Calu3 (cell line): Measurements from ENCODE around the gene ZNF212. TPM values are rescaled to one million over a fixed set of nuclear protein-coding genes. Genes with fewer than 3 reads are reported as not detected.

Experiments used
- BruUV-seq: library from RNA; stranded (reverse); fragments of 400-500 nt; replicated peaks from 2 replicates; lab custom pipeline; 2021; lab: Mats Ljungman, UMichigan
- CTCF ChIA-PET: fragments of 300-600 bp; sonication (Branson Sonifier 250); formaldehyde crosslinking; loops from one replicate; lab custom pipeline; 2022; ENCODE audit warnings: antibody characterized with exemption; lab: Charles Lee
- DNase-seq: peaks from one replicate; pipeline ENCODE4 v3.0.0; 2022
- H3K27ac Mint-ChIP-seq: one replicate; pipeline ENCODE4 v1.8.0; 2022; ENCODE audit warnings: mixed read lengths; ENCODE audit not compliant: unreplicated experiment
- H3K27me3 Mint-ChIP-seq: one replicate; pipeline ENCODE4 v1.8.0; 2022; ENCODE audit warnings: mixed read lengths; ENCODE audit not compliant: unreplicated experiment
- H3K36me3 Mint-ChIP-seq: one replicate; pipeline ENCODE4 v1.8.0; 2022; ENCODE audit warnings: mild to moderate bottlenecking, moderate library complexity, mixed read lengths; ENCODE audit not compliant: insufficient read depth, unreplicated experiment
- H3K4me1 Mint-ChIP-seq: one replicate; pipeline ENCODE4 v1.8.0; 2022; ENCODE audit warnings: mild to moderate bottlenecking, low read depth, mixed read lengths; ENCODE audit not compliant: unreplicated experiment
- H3K4me3 Mint-ChIP-seq: one replicate; pipeline ENCODE4 v1.8.0; 2022; ENCODE audit warnings: mild to moderate bottlenecking, low read depth, moderate library complexity, mixed read lengths; ENCODE audit not compliant: unreplicated experiment
- H3K9me3 Mint-ChIP-seq: one replicate; pipeline ENCODE4 v1.8.0; 2022; ENCODE audit warnings: low read depth, mixed read lengths; ENCODE audit not compliant: unreplicated experiment
- CTCF ChIP-seq: fragments of 200-600 bp; IDR thresholded peaks from one replicate; pipeline ENCODE4 v1.8.0; 2022; ENCODE audit warnings: antibody characterized with exemption; ENCODE audit not compliant: unreplicated experiment
- intact Hi-C: fragments of 100-400 bp; cut with micrococcal nuclease; formaldehyde crosslinking; loops from one replicate; pipeline ENCODE4 v1.10.0; 2022; ENCODE audit not compliant: unreplicated experiment
- total RNA-seq: library from RNA; stranded (reverse); gene quantifications from 2 replicates; pipeline ENCODE4 v1.2.3, GENCODE V29; 2022

The ZNF212 gene
- total RNA-seq, 1 experiment from 2014 or later: 17.2 TPM

GRCh38 chr7:149205690-149206381 lies 33.6 kb upstream of the ZNF212 start:
- Mint-ChIP-seq H3K4me3 (peak overlapping the region; percentile 66), H3K27ac (peak overlapping the region; percentile 84), H3K9me3 (no peaks in the 10 kb centered on the region), H3K4me1 (peaks cover 45% of the 10 kb centered on the region), H3K27me3 (no peaks in the 10 kb centered on the region), H3K36me3 (peaks cover 79% of the 10 kb centered on the region)
- BruUV-seq: no TSS peak
- peak; percentile 71 for DNase-seq
- intact Hi-C loops: loop anchor here (1.0 kb wide), 1 partner anchor 32 kb away; no protein-coding TSS in a partner anchor
- no peak for TF ChIP-seq CTCF
- CTCF ChIA-PET: interaction anchor here (1.3 to 1.5 kb wide), 2 partner anchors 10 to 79 kb away, joined by 3 to 8 read pairs; partner anchors contain the start of gene ZNF282

DNA sequence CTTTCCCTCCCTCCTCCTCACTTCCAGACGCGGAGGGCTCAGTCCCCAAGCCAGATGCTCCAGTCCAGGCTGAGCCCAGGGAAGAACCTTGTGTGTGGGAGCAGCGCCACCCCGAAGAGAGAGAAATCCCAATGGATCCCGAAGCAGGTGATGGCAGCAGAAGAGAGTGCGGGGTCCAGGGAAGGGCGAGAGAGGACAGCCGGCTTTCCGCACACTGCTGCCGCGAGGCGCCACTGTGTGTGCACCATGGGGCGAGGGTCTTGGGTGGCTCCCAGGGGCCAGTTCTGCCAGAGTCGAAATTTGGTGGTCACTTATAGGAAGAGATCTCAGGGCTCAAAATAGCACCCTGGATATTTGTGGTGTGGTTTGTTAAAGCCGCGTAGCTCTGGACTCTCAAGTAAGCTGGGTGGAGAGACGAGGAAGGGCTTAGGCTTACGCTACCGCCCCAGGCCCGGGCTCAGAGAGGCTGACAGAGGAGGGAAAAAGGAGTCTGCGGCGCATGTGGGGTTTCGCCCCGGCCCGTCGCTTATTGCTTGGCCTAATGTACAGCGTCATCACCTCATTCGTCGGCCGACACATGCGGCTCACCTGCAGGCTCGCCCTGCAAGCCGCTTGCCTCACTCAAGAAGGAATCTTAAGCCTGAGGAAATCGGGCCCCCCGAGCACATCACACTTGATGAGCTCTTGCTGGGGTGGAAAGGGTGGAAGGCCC lies 32.0 kb upstream of the ZNF212 start:
- H3K27ac Mint-ChIP-seq: no peak overlapping the region
- no peak for TF ChIP-seq CTCF
- intact Hi-C loops: no loop called here
- BruUV-seq: no TSS peak
- DNase-seq: no peak
- H3K4me1 Mint-ChIP-seq: peaks cover 37% of the 10 kb centered on the region
- H3K27me3 Mint-ChIP-seq: no peaks in the 10 kb centered on the region
- peaks cover 71% of the 10 kb centered on the region for H3K36me3 Mint-ChIP-seq
- CTCF ChIA-PET: interaction anchor here (1.0 kb wide), 1 partner anchor 26 kb away, joined by 3 read pairs; no protein-coding TSS in a partner anchor
- no peak overlapping the region for H3K4me3 Mint-ChIP-seq
- no peaks in the 10 kb centered on the region for H3K9me3 Mint-ChIP-seq

- DNase-seq: peak; percentile 70
- H3K9me3 Mint-ChIP-seq: no peaks in the 10 kb centered on the region
- peaks cover 24% of the 10 kb centered on the region for H3K4me1 Mint-ChIP-seq
- TF ChIP-seq CTCF: peak; percentile 65
- H3K27me3 Mint-ChIP-seq: no peaks in the 10 kb centered on the region
- H3K27ac Mint-ChIP-seq: no peak overlapping the region
- H3K4me3 Mint-ChIP-seq: no peak overlapping the region
- peaks cover 68% of the 10 kb centered on the region for H3K36me3 Mint-ChIP-seq
- BruUV-seq: no TSS peak
- CTCF ChIA-PET: no interaction called here
- intact Hi-C loops: no loop called here
These were observed 29.8 kb upstream of the ZNF212 start for GRCh38 chr7:149209518-149210269.

- H3K27ac Mint-ChIP-seq: no peak overlapping the region
- no peak for TF ChIP-seq CTCF
- intact Hi-C loops: no loop called here
- CTCF ChIA-PET: no interaction called here
- no TSS peak for BruUV-seq
- H3K4me3 Mint-ChIP-seq: no peak overlapping the region
- DNase-seq: no peak
- H3K4me1 Mint-ChIP-seq: peaks cover 17% of the 10 kb centered on the region
- H3K36me3 Mint-ChIP-seq: peaks cover 72% of the 10 kb centered on the region
- H3K9me3 Mint-ChIP-seq: no peaks in the 10 kb centered on the region
- no peaks in the 10 kb centered on the region for H3K27me3 Mint-ChIP-seq
These were observed 28.9 kb upstream of the ZNF212 start for GRCh38 chr7:149210551-149210950.
